BLaER1 (cell line): ENCODE data around the gene NDST1.

ENCODE experiments used
- H3K27ac ChIP-seq: shearing (Covaris generic); formaldehyde crosslinking; 2 replicates; pipeline ENCODE4 v1.8.1; 2022
- H3K27me3 ChIP-seq: shearing (Covaris generic); formaldehyde crosslinking; 2 replicates; pipeline ENCODE4 v1.8.1; 2022
- H3K36me3 ChIP-seq: shearing (Covaris generic); formaldehyde crosslinking; 2 replicates; pipeline ENCODE4 v1.8.1; 2022
- H3K4me1 ChIP-seq: shearing (Covaris generic); formaldehyde crosslinking; 2 replicates; pipeline ENCODE4 v1.8.1; 2022
- H3K4me2 ChIP-seq: shearing (Covaris generic); formaldehyde crosslinking; 2 replicates; pipeline ENCODE4 v1.8.1; 2022
- H3K4me3 ChIP-seq: shearing (Covaris generic); formaldehyde crosslinking; 2 replicates; pipeline ENCODE4 v1.8.1; 2022
- H3K9ac ChIP-seq: shearing (Covaris generic); formaldehyde crosslinking; 2 replicates; pipeline ENCODE4 v1.8.1; 2022
- H3K9me3 ChIP-seq: shearing (Covaris generic); formaldehyde crosslinking; 2 replicates; pipeline ENCODE4 v1.8.1; 2022
- H4K20me1 ChIP-seq: shearing (Covaris generic); formaldehyde crosslinking; 2 replicates; pipeline ENCODE4 v1.8.1; 2022
- Cebpa-rat ChIP-seq: shearing (Covaris generic); IDR thresholded peaks from 2 replicates; pipeline ENCODE4 v1.8.1; 2022

Gene NDST1

DNA sequence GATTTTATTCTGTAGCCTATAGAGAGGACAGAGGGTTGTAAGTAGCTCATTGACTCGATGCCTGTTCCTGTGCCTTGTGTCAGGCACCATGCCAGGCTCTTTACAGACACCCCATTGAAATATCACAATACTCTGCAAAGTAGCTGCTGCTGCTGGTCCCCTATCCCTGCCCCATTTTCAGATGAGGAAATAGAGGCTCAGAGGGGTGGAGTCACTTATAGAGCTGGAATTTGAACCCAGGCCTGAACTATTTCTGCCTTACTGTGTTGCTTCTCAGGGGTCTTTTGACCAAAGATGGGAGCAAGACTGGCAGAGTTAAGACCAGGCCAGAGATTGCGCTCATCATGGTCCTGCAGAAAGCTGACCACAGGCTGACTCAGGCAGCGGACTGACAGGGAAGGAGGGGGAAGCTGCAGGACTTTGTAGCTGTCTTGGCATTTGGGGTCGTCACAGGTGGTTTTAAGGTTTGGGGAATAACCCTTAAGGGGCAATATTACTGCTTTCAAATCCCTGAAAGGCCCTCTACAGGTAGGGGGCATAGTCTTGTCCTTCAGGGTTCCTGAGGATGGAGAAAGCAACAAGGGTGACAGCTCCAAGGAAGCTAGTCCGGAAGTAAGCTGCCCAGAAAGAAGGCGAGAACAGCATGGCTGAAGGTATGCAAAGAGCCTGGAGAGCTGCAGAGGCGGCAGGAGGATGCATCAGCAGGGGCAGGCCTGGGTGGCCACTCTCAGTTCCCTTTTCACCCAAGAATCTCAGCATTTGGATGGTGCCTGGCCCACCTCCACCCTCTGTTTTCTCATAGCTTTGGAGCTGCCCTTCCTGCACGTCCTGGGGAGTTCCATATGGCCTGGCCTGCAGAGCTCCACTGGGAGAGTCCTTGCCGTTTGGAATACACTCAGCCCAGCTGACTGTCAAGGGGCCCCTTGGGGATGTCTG, 18.3 kb upstream of the NDST1 start:
- no peak overlapping the region for H3K27ac ChIP-seq
- no peaks in the 10 kb centered on the region for H3K9me3 ChIP-seq
- TF ChIP-seq Cebpa-rat = no peak
- peaks cover 26% of the 10 kb centered on the region for H3K36me3 ChIP-seq
- H3K4me3 ChIP-seq = no peak overlapping the region
- H4K20me1 ChIP-seq = peaks cover 76% of the 10 kb centered on the region
- no peaks in the 10 kb centered on the region for H3K27me3 ChIP-seq
- peaks cover 59% of the 10 kb centered on the region for H3K4me1 ChIP-seq
- H3K4me2 ChIP-seq = peak overlapping the region; percentile 86
- no peak overlapping the region for H3K9ac ChIP-seq

GRCh38 chr5:150490296-150490669, 17.6 kb upstream of the NDST1 start:
- no peak for TF ChIP-seq Cebpa-rat
- peaks cover 26% of the 10 kb centered on the region for H3K36me3 ChIP-seq
- no peaks in the 10 kb centered on the region for H3K9me3 ChIP-seq
- H3K4me1 ChIP-seq = peaks cover 57% of the 10 kb centered on the region
- H3K27me3 ChIP-seq = no peaks in the 10 kb centered on the region
- H3K4me3 ChIP-seq = no peak overlapping the region
- peak overlapping the region; percentile 86 for H3K4me2 ChIP-seq
- no peak overlapping the region for H3K9ac ChIP-seq
- H4K20me1 ChIP-seq = peaks cover 79% of the 10 kb centered on the region
- 0 out of 2 replicates have a peak overlapping the region, but pooled peaks have one; percentile 7 for H3K27ac ChIP-seq

- H3K4me3 ChIP-seq = no peak overlapping the region
Measured at GRCh38 chr5:150490754-150491153, 17.2 kb upstream of the NDST1 start.

DNA sequence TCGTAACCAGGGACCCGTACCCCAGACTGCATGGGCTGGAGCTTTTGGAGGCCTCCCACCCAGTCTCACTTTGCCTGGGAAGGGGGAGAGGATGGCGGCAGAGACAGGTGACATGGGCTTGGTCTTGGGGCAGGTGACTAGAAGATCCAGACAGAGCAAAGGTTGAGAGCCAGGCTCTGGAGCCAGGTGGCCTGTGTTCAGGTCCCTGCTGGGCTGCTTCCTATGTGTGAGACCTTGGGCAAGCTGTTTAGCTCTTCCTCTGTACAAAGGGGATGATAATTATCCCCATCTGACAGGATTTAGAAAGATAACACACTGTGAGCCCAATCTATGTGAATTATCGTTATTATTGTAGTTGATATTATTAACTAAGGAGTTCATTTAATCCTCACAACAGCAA, 16.1 kb upstream of the NDST1 start:
- Histone ChIP-seq H3K9me3 (no peaks in the 10 kb centered on the region), H3K9ac (no peak overlapping the region), H3K36me3 (peaks cover 36% of the 10 kb centered on the region), H3K4me3 (no peak overlapping the region), H3K27ac (no peak overlapping the region), H4K20me1 (peaks cover 94% of the 10 kb centered on the region), H3K4me2 (peak overlapping the region; percentile 86), H3K4me1 (peaks cover 65% of the 10 kb centered on the region), H3K27me3 (no peaks in the 10 kb centered on the region)
- no peak for TF ChIP-seq Cebpa-rat

More at GRCh38 chr5:150490754-150491153, 17.2 kb upstream of the NDST1 start:
- Histone ChIP-seq H3K9me3 (no peaks in the 10 kb centered on the region), H3K9ac (no peak overlapping the region), H3K4me1 (peaks cover 55% of the 10 kb centered on the region), H3K27ac (no peak overlapping the region), H3K36me3 (peaks cover 27% of the 10 kb centered on the region), H3K27me3 (no peaks in the 10 kb centered on the region), H3K4me2 (peak overlapping the region; percentile 86), H4K20me1 (peaks cover 84% of the 10 kb centered on the region)
- no peak for TF ChIP-seq Cebpa-rat

DNA sequence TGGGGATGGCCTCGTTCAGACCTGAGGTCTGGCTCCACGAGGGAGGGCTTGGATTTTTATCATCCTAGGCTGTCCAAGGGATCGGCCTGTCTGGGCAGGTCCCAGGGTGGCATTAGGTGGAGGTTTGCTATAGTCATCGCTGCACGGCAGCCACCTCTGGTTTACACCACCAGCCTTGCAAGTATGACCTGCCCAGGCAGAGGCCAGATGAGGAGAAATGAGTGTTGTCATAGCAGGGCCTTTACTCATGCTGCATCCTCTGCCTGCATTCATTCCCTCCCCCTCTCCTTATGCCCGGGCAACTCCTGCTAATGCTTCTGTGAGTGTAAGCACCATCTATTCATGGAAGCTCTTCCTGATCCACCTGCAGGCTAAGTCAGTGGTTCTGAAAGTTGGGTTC, 15.3 kb upstream of the NDST1 start:
- Histone ChIP-seq H3K27ac (no peak overlapping the region), H4K20me1 (peaks cover 94% of the 10 kb centered on the region), H3K4me1 (peaks cover 65% of the 10 kb centered on the region), H3K9me3 (no peaks in the 10 kb centered on the region), H3K4me3 (no peak overlapping the region), H3K4me2 (no peak overlapping the region), H3K36me3 (peaks cover 36% of the 10 kb centered on the region), H3K9ac (no peak overlapping the region), H3K27me3 (no peaks in the 10 kb centered on the region)
- TF ChIP-seq Cebpa-rat = no peak

- Histone ChIP-seq H3K27me3 (no peaks in the 10 kb centered on the region), H3K9ac (no peak overlapping the region), H3K4me3 (no peak overlapping the region), H3K4me2 (peak overlapping the region; percentile 58), H3K9me3 (no peaks in the 10 kb centered on the region), H4K20me1 (peaks cover 94% of the 10 kb centered on the region), H3K4me1 (peaks cover 61% of the 10 kb centered on the region), H3K27ac (0 out of 2 replicates have a peak overlapping the region, but pooled peaks have one; percentile 30), H3K36me3 (peaks cover 48% of the 10 kb centered on the region)
- TF ChIP-seq Cebpa-rat = no peak
Measured at GRCh38 chr5:150496098-150496497, 11.8 kb upstream of the NDST1 start.

GRCh38 chr5:150496534-150496933, 11.4 kb upstream of the NDST1 start:
- Histone ChIP-seq H3K27ac (0 out of 2 replicates have a peak overlapping the region, but pooled peaks have one; percentile 30), H3K4me3 (no peak overlapping the region), H3K4me2 (peak overlapping the region; percentile 58), H4K20me1 (peaks cover 94% of the 10 kb centered on the region), H3K9ac (no peak overlapping the region), H3K27me3 (no peaks in the 10 kb centered on the region), H3K36me3 (peaks cover 51% of the 10 kb centered on the region), H3K4me1 (peaks cover 56% of the 10 kb centered on the region), H3K9me3 (no peaks in the 10 kb centered on the region)
- no peak for TF ChIP-seq Cebpa-rat

- no peaks in the 10 kb centered on the region for H3K27me3 ChIP-seq
- peak overlapping the region; percentile 11; the same call in 1 of the 2 replicates for H3K27ac ChIP-seq
- no peaks in the 10 kb centered on the region for H3K9me3 ChIP-seq
- no peak overlapping the region for H3K4me3 ChIP-seq
- H4K20me1 ChIP-seq = peaks cover 94% of the 10 kb centered on the region
- peak overlapping the region; percentile 58 for H3K4me2 ChIP-seq
- TF ChIP-seq Cebpa-rat = no peak
- H3K36me3 ChIP-seq = peaks cover 49% of the 10 kb centered on the region
- peaks cover 49% of the 10 kb centered on the region for H3K4me1 ChIP-seq
- no peak overlapping the region for H3K9ac ChIP-seq
Measured at GRCh38 chr5:150497274-150497988, 10.5 kb upstream of the NDST1 start.

DNA sequence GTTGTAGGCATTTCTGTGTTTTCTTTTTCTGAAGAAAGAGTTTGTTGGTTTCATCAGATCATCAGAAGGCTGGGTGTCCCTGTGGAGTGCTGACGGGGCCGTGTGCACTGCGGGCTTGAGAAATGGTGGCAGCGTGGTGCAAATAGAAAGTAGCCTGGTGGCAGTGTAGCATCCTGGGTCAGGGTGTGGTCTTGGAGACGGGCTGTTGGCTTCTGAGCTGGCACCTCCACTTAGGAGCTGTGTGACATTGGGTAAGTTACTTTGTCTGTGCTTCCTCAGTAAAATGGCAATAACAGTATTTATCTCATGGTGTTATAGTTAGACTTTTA, 10.0 kb upstream of the NDST1 start:
- H4K20me1 ChIP-seq = peaks cover 94% of the 10 kb centered on the region
- H3K4me2 ChIP-seq = peak overlapping the region; percentile 58
- peaks cover 49% of the 10 kb centered on the region for H3K4me1 ChIP-seq
- no peak overlapping the region for H3K9ac ChIP-seq
- no peak for TF ChIP-seq Cebpa-rat
- H3K36me3 ChIP-seq = peaks cover 45% of the 10 kb centered on the region
- H3K9me3 ChIP-seq = no peaks in the 10 kb centered on the region
- H3K27me3 ChIP-seq = no peaks in the 10 kb centered on the region
- H3K27ac ChIP-seq = peak overlapping the region; percentile 11; the same call in 1 of the 2 replicates
- no peak overlapping the region for H3K4me3 ChIP-seq

GRCh38 chr5:150498501-150498900, 9.4 kb upstream of the NDST1 start:
- no peaks in the 10 kb centered on the region for H3K27me3 ChIP-seq
- peaks cover 45% of the 10 kb centered on the region for H3K36me3 ChIP-seq
- TF ChIP-seq Cebpa-rat = no peak
- H4K20me1 ChIP-seq = peaks cover 95% of the 10 kb centered on the region
- H3K27ac ChIP-seq = no peak overlapping the region
- no peak overlapping the region for H3K9ac ChIP-seq
- no peak overlapping the region for H3K4me3 ChIP-seq
- H3K4me2 ChIP-seq = peak overlapping the region; percentile 50
- H3K4me1 ChIP-seq = peaks cover 49% of the 10 kb centered on the region
- H3K9me3 ChIP-seq = no peaks in the 10 kb centered on the region
